NT2/D1 (cell line): ENCODE measurements around the gene PLXNA2.

Experiments used
- DNase-seq: peaks from one replicate; pipeline ENCODE4 v3.0.0-alpha.2; 2011; ENCODE audit warnings: low read depth, low spot score
- H3K27me3 ChIP-seq: 2 replicates; pipeline ENCODE4 v1.6.0; 2011; ENCODE audit warnings: mild to moderate bottlenecking; ENCODE audit not compliant: insufficient read length, insufficient read depth
- H3K36me3 ChIP-seq: 2 replicates; pipeline ENCODE4 v1.6.1; 2011; ENCODE audit warnings: mild to moderate bottlenecking, low read length, mixed read lengths; ENCODE audit not compliant: insufficient read depth, insufficient read length
- H3K4me1 ChIP-seq: 2 replicates; pipeline ENCODE4 v1.5.1; 2011; ENCODE audit not compliant: insufficient read depth, insufficient read length
- H3K4me3 ChIP-seq: 2 replicates; pipeline ENCODE4 v1.5.1; 2011; ENCODE audit warnings: low read depth; ENCODE audit not compliant: insufficient read length
- H3K9ac ChIP-seq: 2 replicates; pipeline ENCODE4 v1.6.0; 2011; ENCODE audit warnings: low read depth; ENCODE audit not compliant: insufficient read length
- H3K9me3 ChIP-seq: 2 replicates; pipeline ENCODE4 v1.5.1; 2011; ENCODE audit warnings: mild to moderate bottlenecking, low read length; ENCODE audit not compliant: insufficient read depth
- SUZ12 ChIP-seq: IDR thresholded peaks from 2 replicates; pipeline ENCODE4 v1.6.1; 2011; ENCODE audit not compliant: insufficient read length, insufficient read depth; ENCODE audit errors: extremely low read depth
- YY1 ChIP-seq: IDR thresholded peaks from 2 replicates; pipeline ENCODE4 v1.6.1; 2011; ENCODE audit not compliant: insufficient read length, insufficient read depth
- ZNF274 ChIP-seq: IDR thresholded peaks from 2 replicates; pipeline ENCODE4 v1.6.1; 2011; ENCODE audit warnings: mild to moderate bottlenecking, low read depth, low read length

The PLXNA2 gene

DNA sequence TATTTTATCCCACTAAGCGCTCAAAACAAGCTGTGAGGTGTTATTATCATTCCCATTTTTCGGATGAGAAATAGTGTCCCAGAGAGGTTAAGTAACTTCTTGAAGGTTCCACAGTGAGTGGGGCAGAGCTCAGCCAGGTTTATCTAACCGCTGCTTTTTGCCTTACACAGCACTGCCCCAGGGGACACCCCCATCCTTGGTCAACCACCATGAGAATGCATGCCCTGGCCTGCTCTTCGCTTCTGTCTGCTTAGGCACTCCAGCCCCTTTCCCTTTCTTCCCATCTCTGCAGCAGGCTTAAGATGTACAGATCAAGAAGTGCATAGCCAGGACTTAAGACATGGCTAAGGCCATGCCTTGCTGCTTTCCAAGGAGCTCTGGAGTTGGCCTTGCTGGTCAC is 174.3 kb downstream of the PLXNA2 start:
- no peak for DNase-seq
- H3K36me3 ChIP-seq = peaks cover 10% of the 10 kb centered on the region
- TF ChIP-seq SUZ12 (no peak), YY1 (no peak), ZNF274 (no peak)
- H3K4me3 ChIP-seq = no peak overlapping the region
- H3K4me1 ChIP-seq = no peaks in the 10 kb centered on the region
- no peak overlapping the region for H3K9ac ChIP-seq
- peaks cover 16% of the 10 kb centered on the region for H3K9me3 ChIP-seq
- H3K27me3 ChIP-seq = no peaks in the 10 kb centered on the region

DNA sequence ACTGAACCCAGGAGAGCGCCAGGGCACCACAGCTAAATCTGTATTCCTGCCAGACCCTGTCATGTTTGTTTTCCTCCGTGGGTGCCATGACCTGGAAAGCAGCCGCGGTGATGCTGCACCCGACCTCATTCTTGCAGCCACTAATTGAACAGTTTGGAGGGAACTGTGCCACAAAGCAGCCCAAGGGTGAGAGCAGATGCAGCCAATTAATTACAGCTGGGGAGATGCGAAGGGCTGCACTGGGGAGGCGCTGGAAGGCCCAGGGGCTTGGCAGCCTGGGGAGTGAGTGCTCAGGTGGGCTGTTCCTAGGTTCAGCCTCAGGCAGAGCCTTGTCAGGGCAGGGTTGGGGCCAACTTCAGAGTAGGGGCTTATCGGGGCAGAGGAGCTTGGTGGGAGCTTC is 174.9 kb downstream of the PLXNA2 start:
- Histone ChIP-seq H3K4me1 (no peaks in the 10 kb centered on the region), H3K9me3 (peaks cover 10% of the 10 kb centered on the region; the same call in 1 of the 2 replicates), H3K9ac (no peak overlapping the region), H3K4me3 (no peak overlapping the region), H3K36me3 (peaks cover 10% of the 10 kb centered on the region), H3K27me3 (no peaks in the 10 kb centered on the region)
- TF ChIP-seq SUZ12 (no peak), YY1 (no peak), ZNF274 (no peak)
- no peak for DNase-seq

DNA sequence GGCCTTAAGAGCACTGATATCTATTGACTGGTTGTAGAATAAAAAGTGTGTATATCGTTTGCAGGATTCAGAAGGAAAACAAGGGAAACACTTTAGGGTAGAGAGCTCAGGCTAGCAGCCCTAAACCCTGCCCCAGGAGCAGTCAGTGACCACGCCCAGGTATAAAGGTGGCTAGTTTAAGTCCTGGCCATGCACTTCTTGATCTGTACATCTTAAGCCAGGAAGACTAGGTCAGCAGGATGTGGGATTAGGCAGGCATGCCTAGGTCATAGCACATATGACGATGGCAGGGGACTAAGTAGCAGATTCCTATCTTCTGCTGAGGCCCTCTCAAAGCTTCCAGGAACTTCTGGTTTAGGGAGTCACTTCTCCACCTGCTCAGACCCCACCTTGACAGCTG is 175.3 kb downstream of the PLXNA2 start:
- H3K27me3 ChIP-seq = no peaks in the 10 kb centered on the region
- H3K4me3 ChIP-seq = no peak overlapping the region
- DNase-seq = no peak
- TF ChIP-seq SUZ12 (no peak), ZNF274 (no peak), YY1 (no peak)
- H3K9me3 ChIP-seq = peaks cover 6% of the 10 kb centered on the region; the same call in 1 of the 2 replicates
- peaks cover 6% of the 10 kb centered on the region for H3K36me3 ChIP-seq
- H3K4me1 ChIP-seq = no peaks in the 10 kb centered on the region
- H3K9ac ChIP-seq = no peak overlapping the region

DNA sequence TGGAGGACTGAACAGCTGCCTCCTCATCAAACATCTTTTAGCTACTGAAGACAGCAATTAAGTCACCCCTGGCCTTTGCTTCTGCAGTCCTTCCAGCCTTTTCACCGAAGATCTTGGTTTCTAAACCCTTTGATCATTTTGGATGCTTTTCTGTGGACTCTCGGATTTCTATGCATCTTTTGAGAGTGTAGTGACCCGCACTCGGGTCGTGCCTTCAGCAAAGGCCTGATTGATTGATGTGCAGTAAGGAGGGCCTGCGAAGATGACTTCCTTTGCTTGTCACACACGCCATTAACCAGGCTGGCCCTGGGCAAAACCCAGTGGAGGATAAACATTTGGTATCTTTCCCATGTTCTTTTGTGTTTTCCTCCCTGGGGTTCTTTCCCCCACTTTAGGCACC is 175.8 kb downstream of the PLXNA2 start:
- H3K36me3 ChIP-seq = peaks cover 4% of the 10 kb centered on the region
- peaks cover under 1% of the 10 kb centered on the region; the same call in 1 of the 2 replicates for H3K9me3 ChIP-seq
- no peaks in the 10 kb centered on the region for H3K27me3 ChIP-seq
- TF ChIP-seq ZNF274 (no peak), YY1 (no peak), SUZ12 (no peak)
- H3K4me3 ChIP-seq = no peak overlapping the region
- DNase-seq = no peak
- no peak overlapping the region for H3K9ac ChIP-seq
- no peaks in the 10 kb centered on the region for H3K4me1 ChIP-seq

DNA sequence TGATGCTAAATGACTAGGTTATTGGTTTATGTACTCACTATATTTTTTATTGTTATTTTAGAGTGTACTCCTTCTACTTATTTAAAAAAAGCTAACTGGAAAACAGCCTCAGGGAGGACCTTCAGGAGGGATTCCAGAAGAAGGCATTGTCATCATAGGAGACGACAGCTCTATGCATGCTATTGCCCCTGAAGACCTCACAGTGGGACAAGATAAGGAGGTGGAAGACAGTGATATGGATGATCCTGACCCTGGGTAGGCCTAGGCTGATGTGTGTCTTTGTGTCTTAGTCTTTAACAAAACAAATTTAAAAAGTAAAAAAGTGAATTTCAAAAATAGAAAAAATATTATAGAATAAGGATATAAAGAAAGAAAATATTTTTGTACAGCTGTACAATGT is 177.6 kb downstream of the PLXNA2 start:
- H3K27me3 ChIP-seq = no peaks in the 10 kb centered on the region

DNA sequence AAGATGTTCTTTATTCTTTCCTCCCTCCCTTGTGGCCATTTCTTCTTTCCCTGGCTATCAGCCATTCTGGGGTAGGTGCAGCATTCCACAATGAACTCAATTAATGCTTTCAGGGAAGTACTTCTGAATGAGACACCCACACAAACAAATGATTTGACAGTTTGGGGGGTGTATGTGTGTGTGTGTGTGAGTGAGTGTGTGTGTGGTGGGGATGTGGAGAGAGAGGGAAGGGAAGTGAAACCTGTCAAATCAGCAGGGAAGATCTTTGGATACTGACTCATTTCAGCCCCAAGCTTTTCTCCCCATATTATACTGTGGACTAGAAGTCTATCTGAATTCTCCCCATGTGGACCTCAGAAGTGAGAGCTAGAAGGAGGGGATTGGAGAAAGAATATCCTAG is 178.3 kb downstream of the PLXNA2 start:
- no peaks in the 10 kb centered on the region for H3K27me3 ChIP-seq
- no peak for DNase-seq
- TF ChIP-seq SUZ12 = no peak
- TF ChIP-seq ZNF274 = no peak
- no peak for TF ChIP-seq YY1

More for the DNA sequence above, 177.6 kb downstream of the PLXNA2 start:
- Histone ChIP-seq H3K9me3 (no peaks in the 10 kb centered on the region), H3K36me3 (no peaks in the 10 kb centered on the region), H3K4me1 (no peaks in the 10 kb centered on the region), H3K9ac (no peak overlapping the region), H3K4me3 (no peak overlapping the region)
- no peak for DNase-seq
- TF ChIP-seq ZNF274 (no peak), YY1 (no peak), SUZ12 (no peak)

DNA sequence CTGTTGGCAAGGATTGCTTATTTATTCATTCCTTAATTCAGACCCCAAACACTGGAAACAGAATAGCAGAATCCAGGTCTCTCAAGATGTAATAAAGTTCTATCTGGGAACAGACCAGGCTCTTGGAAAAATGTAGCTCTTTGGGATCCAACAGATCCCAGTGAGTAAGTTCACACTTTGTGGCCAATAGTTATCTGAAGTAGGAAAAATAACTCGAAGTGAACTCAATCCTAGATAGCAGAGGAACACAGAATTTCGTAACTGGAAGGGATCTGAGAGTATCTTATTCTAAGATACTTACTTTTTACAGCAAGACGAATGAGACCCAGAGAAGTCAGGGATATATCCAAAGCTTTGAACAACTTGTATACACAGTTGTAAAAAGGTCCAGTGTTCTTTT is 182.6 kb downstream of the PLXNA2 start:
- no peak for TF ChIP-seq ZNF274
- no peak for TF ChIP-seq YY1
- TF ChIP-seq SUZ12 = no peak
- DNase-seq = no peak
- no peaks in the 10 kb centered on the region for H3K27me3 ChIP-seq
- H3K9me3 ChIP-seq = no peaks in the 10 kb centered on the region
- H3K9ac ChIP-seq = no peak overlapping the region
- peaks cover 21% of the 10 kb centered on the region for H3K4me1 ChIP-seq
- peaks cover 2% of the 10 kb centered on the region for H3K36me3 ChIP-seq
- no peak overlapping the region for H3K4me3 ChIP-seq

More for the DNA sequence above, 178.3 kb downstream of the PLXNA2 start:
- Histone ChIP-seq H3K36me3 (no peaks in the 10 kb centered on the region), H3K9me3 (no peaks in the 10 kb centered on the region), H3K4me3 (no peak overlapping the region), H3K4me1 (no peaks in the 10 kb centered on the region), H3K9ac (no peak overlapping the region)
